GM10248 (cell line): ENCODE results near the gene SCD.
"Not testable (repeated sequence)": the region's sequence is repeated elsewhere in the genome, so short reads cannot be mapped to it uniquely, and the experiment has no call there.

Experiments
- CTCF ChIA-PET: fragments of 300-600 bp; sonication (Branson Sonifier 250); formaldehyde crosslinking; extraction: SDS; loops from one replicate; lab custom pipeline; 2021; ENCODE audit warnings: antibody characterized with exemption; lab: Yijun Ruan, JAX
- POLR2A ChIA-PET: fragments of 350-650 bp; sonication (Branson Sonifier 250); formaldehyde crosslinking; extraction: SDS; loops from one replicate; lab custom pipeline; 2020; ENCODE audit warnings: antibody characterized with exemption; lab: Yijun Ruan, JAX
- DNase-seq: peaks from one replicate; pipeline ENCODE4 v3.0.0; 2012; ENCODE audit errors: extremely low spot score
- CTCF ChIP-seq: IDR thresholded peaks from 2 replicates; pipeline ENCODE4 v1.5.1; 2012; ENCODE audit warnings: mild to moderate bottlenecking, low read depth; ENCODE audit errors: extremely low read depth, missing control alignments, control extremely low read depth

Gene SCD

GRCh38 chr10:100372415-100373297 lies 25.6 kb downstream of the SCD start:
- ChIA-PET CTCF (interaction anchor here (1.0 to 2.6 kb wide), 7 partner anchors 15 to 110 kb away, joined by 3 to 9 read pairs (median 4); partner anchors contain the start of gene PKD2L1), POLR2A (interaction anchor here (0.5 to 1.2 kb wide), 7 partner anchors 9 to 367 kb away, joined by 3 to 10 read pairs (median 3); no protein-coding TSS in a partner anchor)
- DNase-seq, result no peak
- TF ChIP-seq CTCF, result no peak

GRCh38 chr10:100373298-100374199 lies 26.5 kb downstream of the SCD start:
- POLR2A ChIA-PET, result interaction anchor here (0.5 to 1.2 kb wide), 7 partner anchors 10 to 367 kb away, joined by 3 to 10 read pairs (median 3); no protein-coding TSS in a partner anchor
- no peak for TF ChIP-seq CTCF
- CTCF ChIA-PET, result interaction anchor here (1.0 to 2.6 kb wide), 9 partner anchors 16 to 109 kb away, joined by 3 to 9 read pairs (median 4); partner anchors contain the start of genes BLOC1S2 and PKD2L1

GRCh38 chr10:100374200-100374655 lies 27.2 kb downstream of the SCD start:
- peak; percentile 9 for DNase-seq
- POLR2A ChIA-PET, result interaction anchor here (0.5 to 1.2 kb wide), 2 partner anchors 89 to 162 kb away, joined by 3 read pairs; no protein-coding TSS in a partner anchor
- CTCF ChIA-PET, result interaction anchor here (1.1 to 2.6 kb wide), 5 partner anchors 29 to 88 kb away, joined by 3 to 9 read pairs (median 5); partner anchors contain the start of genes BLOC1S2 and PKD2L1
- no peak for TF ChIP-seq CTCF

More at GRCh38 chr10:100373298-100374199, 26.5 kb downstream of the SCD start:
- DNase-seq, result peak; percentile 94

- not testable (repeated sequence) for DNase-seq
- POLR2A ChIA-PET, result interaction anchor here (0.5 kb wide), 1 partner anchor 162 kb away, joined by 3 read pairs; no protein-coding TSS in a partner anchor
These were observed 27.8 kb downstream of the SCD start for GRCh38 chr10:100374677-100375353.

GRCh38 chr10:100376656-100377055 lies 29.6 kb downstream of the SCD start:
- POLR2A ChIA-PET, CTCF ChIA-PET, DNase-seq: not testable (repeated sequence)

More at GRCh38 chr10:100374677-100375353, 27.8 kb downstream of the SCD start:
- CTCF ChIA-PET, result interaction anchor here (1.1 to 2.6 kb wide), 5 partner anchors 29 to 88 kb away, joined by 3 to 9 read pairs (median 5); partner anchors contain the start of gene BLOC1S2

GRCh38 chr10:100377830-100378229 lies 30.8 kb downstream of the SCD start:
- ChIA-PET POLR2A (interaction anchor here (0.6 kb wide), 2 partner anchors 127 to 134 kb away, joined by 3 to 8 read pairs; no protein-coding TSS in a partner anchor), CTCF (interaction anchor here (0.7 to 1.7 kb wide), 6 partner anchors 12 to 105 kb away, joined by 3 to 5 read pairs (median 3); no protein-coding TSS in a partner anchor)
- TF ChIP-seq CTCF, result no peak
- peak; percentile 24 for DNase-seq
